Vagina (tissue), 2 donors: Measurements from ENCODE around the gene DENND5B. TPM values are rescaled to one million over a fixed set of nuclear protein-coding genes. Genes with fewer than 3 reads are reported as not detected.

ENCODE experiments used
- DNase-seq, 2 donors: peaks; one replicate each; pipeline ENCODE4 v3.0.0-alpha.2; 2017; ENCODE audit errors: extremely low spot score in 2 of 2
- H3K27ac ChIP-seq: fragments of 200-600 bp; sonication (generic); one replicate; pipeline ENCODE4 v1.5.1; 2019
- H3K27me3 ChIP-seq: fragments of 200-600 bp; sonication (generic); one replicate; pipeline ENCODE4 v1.5.1; 2019
- H3K36me3 ChIP-seq, 2 donors: fragments of 200-600 bp; sonication (generic); one replicate each; pipeline ENCODE4 v1.5.1; 2017 to 2019
- H3K4me1 ChIP-seq: fragments of 200-600 bp; sonication (generic); one replicate; pipeline ENCODE4 v1.5.1; 2019
- H3K4me3 ChIP-seq, 2 donors: fragments of 200-600 bp; sonication (generic); 1 replicate in 1 of 2; 2 replicates in 1 of 2; pipeline ENCODE4 v1.5.1; 2016 to 2019
- H3K9me3 ChIP-seq: fragments of 200-600 bp; sonication (generic); one replicate; pipeline ENCODE4 v1.5.1; 2019
- CTCF ChIP-seq, 3 experiments: fragments of 450-650 bp in 2 of 3; fragments of 200-600 bp in 1 of 3; sonication (generic) in 1 of 3; IDR thresholded peaks; one replicate each; pipeline ENCODE4 v1.5.1; 2017 to 2019; ENCODE audit warnings: antibody characterized with exemption in 3 of 3, mild to moderate bottlenecking in 2 of 3, moderate library complexity in 2 of 3
- POLR2A ChIP-seq, 2 donors: fragments of 450-650 bp; IDR thresholded peaks; one replicate each; pipeline ENCODE4 v1.6.1; 2017; ENCODE audit warnings: antibody characterized with exemption in 2 of 2, mild to moderate bottlenecking in 2 of 2, moderate library complexity in 2 of 2
- POLR2AphosphoS5 ChIP-seq, 2 donors: sonication (generic); formaldehyde crosslinking; IDR thresholded peaks; one replicate each; pipeline ENCODE4 v1.9.0; 2017; ENCODE audit warnings: antibody characterized with exemption in 2 of 2, mild to moderate bottlenecking in 2 of 2, low read depth in 1 of 2; ENCODE audit not compliant: insufficient read depth in 1 of 2
- intact Hi-C: fragments of 100-400 bp; cut with DNase I; formaldehyde crosslinking; loops from one replicate; pipeline ENCODE4 v1.15.1; 2023
- total RNA-seq: library from RNA; depleted of rRNA; stranded (reverse); fragments of >200 nt; gene quantifications from one replicate; pipeline ENCODE4 v1.2.3, GENCODE V29; 2016

Gene DENND5B
- total RNA-seq, 1 donor from 2014 or later: 25.3 TPM

GRCh38 chr12:31525496-31526157, 65.3 kb downstream of the DENND5B start:
- Histone ChIP-seq H3K9me3 (no peaks in the 10 kb centered on the region), H3K4me1 (no peaks in the 10 kb centered on the region), H3K27ac (no peak overlapping the region), H3K36me3 (no peaks in the 10 kb centered on the region), H3K27me3 (no peaks in the 10 kb centered on the region), H3K4me3 (no peak overlapping the region)
- intact Hi-C loops: no loop called here
- no peak for TF ChIP-seq POLR2A (IDR thresholded peaks at IDR 0.05)
- no peak for TF ChIP-seq POLR2AphosphoS5 (IDR thresholded peaks at IDR 0.05; ENCODE audit: insufficient read depth in 1 of 2, low read depth in 1 of 2)
- TF ChIP-seq CTCF (IDR thresholded peaks at IDR 0.05): no peak
- no peak for DNase-seq

DNA sequence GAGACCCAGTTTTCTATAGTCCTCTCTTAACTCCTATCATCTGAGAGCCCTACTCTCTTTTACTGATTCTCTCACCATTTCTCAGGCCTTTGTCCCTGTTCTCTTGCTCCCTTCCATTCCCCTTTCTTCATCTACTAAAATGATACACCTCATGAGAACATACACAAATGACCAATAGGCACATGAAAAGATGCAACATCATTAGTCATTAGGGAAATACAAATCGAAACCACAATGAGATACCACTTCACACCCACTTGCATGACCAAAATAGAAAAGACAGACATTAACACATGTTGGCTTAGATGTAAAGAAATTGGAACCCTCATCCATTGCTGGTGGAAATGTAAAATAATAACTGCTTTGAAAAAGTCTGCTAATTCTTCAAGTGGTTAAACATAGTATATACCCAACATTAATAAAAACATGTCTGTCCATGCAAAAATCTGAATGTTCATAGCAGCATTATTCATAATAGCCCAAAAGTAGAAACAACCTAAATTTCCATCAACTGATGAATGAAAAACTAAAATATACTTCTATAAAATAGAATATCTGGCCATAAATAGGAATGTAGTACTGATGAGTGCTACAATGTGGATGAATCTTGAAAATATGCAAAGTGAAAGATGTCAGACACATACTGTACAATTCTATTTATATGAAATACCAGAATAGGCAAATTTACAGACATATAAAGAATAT, 66.0 kb downstream of the DENND5B start:
- H3K27ac ChIP-seq: no peak overlapping the region
- no peaks in the 10 kb centered on the region for H3K36me3 ChIP-seq
- TF ChIP-seq CTCF (IDR thresholded peaks at IDR 0.05) (no peak), POLR2A (IDR thresholded peaks at IDR 0.05) (no peak), POLR2AphosphoS5 (IDR thresholded peaks at IDR 0.05; ENCODE audit: insufficient read depth in 1 of 2, low read depth in 1 of 2) (no peak)
- intact Hi-C loops: no loop called here
- DNase-seq: no peak
- no peaks in the 10 kb centered on the region for H3K27me3 ChIP-seq
- H3K9me3 ChIP-seq: no peaks in the 10 kb centered on the region
- peaks cover 5% of the 10 kb centered on the region for H3K4me1 ChIP-seq
- no peak overlapping the region for H3K4me3 ChIP-seq

DNA sequence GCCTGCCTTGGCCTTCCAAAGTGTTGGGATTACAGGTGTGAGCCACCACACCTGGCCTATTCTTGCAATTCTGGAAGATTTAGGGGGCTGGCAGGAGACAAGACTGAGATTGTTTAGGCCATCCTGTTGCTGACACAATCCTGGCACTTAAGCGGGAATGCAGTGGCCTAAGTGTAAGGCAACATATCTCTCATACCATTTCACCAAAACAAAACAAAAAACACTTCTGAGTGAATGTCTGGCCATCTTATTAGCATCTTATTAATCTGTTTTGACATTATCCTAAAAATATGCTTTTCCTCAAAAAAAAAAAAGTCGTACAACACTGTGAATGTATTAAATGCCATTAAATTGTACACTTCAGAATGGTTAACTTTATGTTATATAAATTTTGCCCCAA, 67.6 kb downstream of the DENND5B start:
- H3K9me3 ChIP-seq: no peaks in the 10 kb centered on the region
- intact Hi-C loops: no loop called here
- TF ChIP-seq POLR2AphosphoS5 (IDR thresholded peaks at IDR 0.05; ENCODE audit: insufficient read depth in 1 of 2, low read depth in 1 of 2) (no peak), POLR2A (IDR thresholded peaks at IDR 0.05) (no peak), CTCF (IDR thresholded peaks at IDR 0.05) (no peak)
- no peaks in the 10 kb centered on the region for H3K27me3 ChIP-seq
- peaks cover 21% of the 10 kb centered on the region for H3K4me1 ChIP-seq
- DNase-seq: no peak
- no peak overlapping the region for H3K27ac ChIP-seq
- no peak overlapping the region for H3K4me3 ChIP-seq
- no peaks in the 10 kb centered on the region for H3K36me3 ChIP-seq

GRCh38 chr12:31522607-31523006, 68.3 kb downstream of the DENND5B start:
- TF ChIP-seq CTCF (IDR thresholded peaks at IDR 0.05) (no peak), POLR2A (IDR thresholded peaks at IDR 0.05) (no peak), POLR2AphosphoS5 (IDR thresholded peaks at IDR 0.05; ENCODE audit: insufficient read depth in 1 of 2, low read depth in 1 of 2) (no peak)
- H3K4me1 ChIP-seq: peaks cover 28% of the 10 kb centered on the region
- H3K27me3 ChIP-seq: no peaks in the 10 kb centered on the region
- no peak for DNase-seq
- no peaks in the 10 kb centered on the region for H3K36me3 ChIP-seq
- no peak overlapping the region for H3K4me3 ChIP-seq
- no peaks in the 10 kb centered on the region for H3K9me3 ChIP-seq
- intact Hi-C loops: no loop called here
- H3K27ac ChIP-seq: no peak overlapping the region

DNA sequence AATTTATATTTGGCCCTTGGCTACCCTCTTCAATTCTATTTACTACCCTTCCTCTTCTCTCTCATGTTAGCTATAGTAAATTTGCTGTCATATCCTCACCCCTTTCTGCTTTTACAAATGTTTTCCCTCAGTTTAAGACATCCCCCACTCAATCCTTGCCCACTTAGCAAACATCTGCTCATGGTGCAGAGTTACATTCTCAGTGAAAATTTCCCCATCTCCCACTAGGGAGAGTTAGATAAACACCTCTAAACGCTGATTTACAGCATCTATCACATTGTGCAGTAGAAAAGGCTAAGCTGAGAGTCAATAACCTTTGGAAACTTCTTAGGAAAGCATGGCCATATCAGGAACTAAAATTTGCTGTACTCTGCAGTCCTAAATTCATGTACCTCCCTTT, 69.0 kb downstream of the DENND5B start:
- Histone ChIP-seq H3K36me3 (no peaks in the 10 kb centered on the region), H3K4me3 (no peak overlapping the region), H3K9me3 (no peaks in the 10 kb centered on the region), H3K27ac (no peak overlapping the region), H3K27me3 (no peaks in the 10 kb centered on the region), H3K4me1 (peaks cover 33% of the 10 kb centered on the region)
- no peak for DNase-seq
- TF ChIP-seq POLR2AphosphoS5 (IDR thresholded peaks at IDR 0.05; ENCODE audit: insufficient read depth in 1 of 2, low read depth in 1 of 2): no peak
- TF ChIP-seq POLR2A (IDR thresholded peaks at IDR 0.05): no peak
- TF ChIP-seq CTCF (IDR thresholded peaks at IDR 0.05): no peak
- intact Hi-C loops: no loop called here
